Measurements from ENCODE around the gene TBC1D5.

GRCh38 chr3:17354341-17354740 is 388.1 kb downstream of the TBC1D5 start:
- TF ChIP-seq, protein P1, sequence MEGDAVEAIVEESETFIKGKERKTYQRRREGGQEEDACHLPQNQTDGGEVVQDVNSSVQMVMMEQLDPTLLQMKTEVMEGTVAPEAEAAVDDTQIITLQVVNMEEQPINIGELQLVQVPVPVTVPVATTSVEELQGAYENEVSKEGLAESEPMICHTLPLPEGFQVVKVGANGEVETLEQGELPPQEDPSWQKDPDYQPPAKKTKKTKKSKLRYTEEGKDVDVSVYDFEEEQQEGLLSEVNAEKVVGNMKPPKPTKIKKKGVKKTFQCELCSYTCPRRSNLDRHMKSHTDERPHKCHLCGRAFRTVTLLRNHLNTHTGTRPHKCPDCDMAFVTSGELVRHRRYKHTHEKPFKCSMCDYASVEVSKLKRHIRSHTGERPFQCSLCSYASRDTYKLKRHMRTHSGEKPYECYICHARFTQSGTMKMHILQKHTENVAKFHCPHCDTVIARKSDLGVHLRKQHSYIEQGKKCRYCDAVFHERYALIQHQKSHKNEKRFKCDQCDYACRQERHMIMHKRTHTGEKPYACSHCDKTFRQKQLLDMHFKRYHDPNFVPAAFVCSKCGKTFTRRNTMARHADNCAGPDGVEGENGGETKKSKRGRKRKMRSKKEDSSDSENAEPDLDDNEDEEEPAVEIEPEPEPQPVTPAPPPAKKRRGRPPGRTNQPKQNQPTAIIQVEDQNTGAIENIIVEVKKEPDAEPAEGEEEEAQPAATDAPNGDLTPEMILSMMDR (IDR thresholded peaks at IDR 0.05), result no peak
- TF ChIP-seq EZH2 (IDR thresholded peaks at IDR 0.05; ENCODE audit: borderline replicate concordance, insufficient read depth, low read depth, low read length, poor library complexity, severe bottlenecking), result no peak

All from B cell (primary cell).